GM21619 (cell line): Measurements from ENCODE around the gene SIRPB1.
"Not testable (repeated sequence)": the region's sequence is repeated elsewhere in the genome, so short reads cannot be mapped to it uniquely, and the experiment has no call there.

Source experiments
- ATAC-seq: cut with Tn5 transposase; IDR thresholded peaks from one replicate; pipeline ENCODE4 v1.9.1; 2021; ENCODE audit not compliant: unreplicated experiment

The SIRPB1 gene

GRCh38 chr20:1600736-1601135, 19.1 kb downstream of the SIRPB1 start:
- ATAC-seq = no peak

- no peak for ATAC-seq
These were observed 24.5 kb downstream of the SIRPB1 start for GRCh38 chr20:1595333-1595732.

DNA sequence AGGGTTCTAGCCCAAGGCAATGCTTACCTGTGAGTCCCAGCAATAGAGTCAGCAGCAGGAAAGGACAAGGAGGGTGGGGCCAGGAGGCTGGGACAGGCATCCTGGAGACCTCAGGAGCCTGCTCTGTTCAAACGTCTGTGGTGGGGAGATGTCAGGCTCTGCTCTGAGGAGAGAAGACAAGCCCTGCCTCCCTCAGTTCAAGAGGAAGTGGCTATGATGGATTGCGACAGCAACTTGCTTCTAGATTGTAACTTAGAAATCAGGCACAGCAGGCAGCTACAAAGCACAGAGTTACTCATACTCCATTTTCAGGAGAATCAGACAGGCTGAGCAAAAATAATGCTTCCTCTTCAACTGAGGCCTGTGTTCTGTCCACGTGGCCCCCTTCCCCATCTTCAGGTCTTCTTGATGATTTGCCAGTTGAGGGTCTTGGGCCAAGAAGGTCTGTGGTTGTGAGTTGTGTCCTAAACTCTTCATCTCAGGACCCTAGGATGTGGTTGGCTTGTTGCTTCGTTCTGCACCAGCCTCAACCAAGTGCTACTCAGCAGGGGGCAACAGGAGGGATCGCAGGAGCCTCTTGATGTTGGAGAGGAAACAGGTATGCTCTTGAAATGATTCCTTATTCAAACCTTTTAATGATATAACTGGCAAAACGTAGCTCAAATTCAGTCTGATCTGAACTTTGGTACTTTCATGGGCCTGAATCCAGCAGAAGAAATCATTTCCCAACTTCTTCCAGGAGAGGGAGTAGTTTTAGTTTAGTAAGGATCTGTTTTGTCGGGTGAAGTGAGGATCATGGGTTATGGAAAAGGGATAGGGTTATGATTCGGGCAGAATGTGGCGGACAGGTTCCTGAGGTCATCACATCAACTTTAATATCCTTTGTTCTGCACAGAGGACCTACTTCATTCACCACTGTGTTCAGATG, 31.0 kb downstream of the SIRPB1 start:
- ATAC-seq = no peak

DNA sequence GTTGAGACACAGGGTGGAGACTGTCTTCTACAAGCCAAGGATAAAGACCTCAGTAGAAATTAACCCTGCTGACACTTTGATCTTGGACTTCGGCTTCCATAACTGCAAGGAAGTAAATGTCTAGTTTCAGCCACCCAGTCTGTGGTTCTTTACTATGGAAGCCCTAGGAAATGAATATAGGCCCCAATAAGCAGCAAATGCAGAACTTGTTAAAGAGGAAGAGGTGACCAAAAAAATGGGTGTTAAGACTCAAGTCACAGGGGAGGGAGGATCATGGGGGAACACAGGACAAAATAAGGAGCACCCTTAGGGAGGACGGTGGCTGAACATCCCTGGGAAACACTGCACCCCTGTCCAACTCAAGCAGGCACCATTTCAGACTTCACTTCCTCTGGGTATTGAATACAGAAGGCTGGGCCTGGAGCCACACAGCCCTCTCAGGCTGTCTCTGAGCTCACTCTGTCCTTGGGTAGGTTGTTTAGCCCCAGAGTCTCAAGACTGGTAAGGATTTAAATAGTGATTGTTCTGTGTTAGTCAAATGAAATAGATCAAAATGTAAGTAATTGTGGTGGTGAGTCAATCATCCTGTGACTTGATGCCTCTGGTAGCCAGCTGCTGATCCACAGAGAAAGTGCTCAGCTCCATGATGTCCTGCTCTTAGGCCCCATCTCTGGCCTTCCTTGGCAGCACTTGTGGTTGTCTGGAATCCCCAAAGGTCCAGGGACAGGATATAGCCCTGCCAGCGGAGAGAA, 31.9 kb downstream of the SIRPB1 start:
- ATAC-seq = no peak

DNA sequence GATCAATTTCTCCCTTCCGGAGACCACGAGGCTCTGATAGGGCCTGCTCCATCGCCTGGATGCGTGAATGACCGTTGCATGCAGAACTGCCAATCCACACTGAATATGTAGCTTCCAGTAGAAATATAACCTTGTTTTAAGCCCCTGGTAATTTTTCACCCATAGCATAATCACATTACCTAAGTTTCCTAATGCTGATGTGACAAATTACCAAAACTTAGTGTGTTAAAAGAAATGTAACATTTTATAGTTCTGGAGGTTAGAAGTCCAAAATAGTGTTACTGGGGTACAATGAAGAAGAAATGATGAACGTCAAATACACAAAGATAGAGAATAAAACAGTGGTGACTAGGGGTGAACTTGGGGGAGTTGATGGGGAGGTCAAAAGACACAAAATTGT, 40.3 kb downstream of the SIRPB1 start:
- ATAC-seq = no peak

DNA sequence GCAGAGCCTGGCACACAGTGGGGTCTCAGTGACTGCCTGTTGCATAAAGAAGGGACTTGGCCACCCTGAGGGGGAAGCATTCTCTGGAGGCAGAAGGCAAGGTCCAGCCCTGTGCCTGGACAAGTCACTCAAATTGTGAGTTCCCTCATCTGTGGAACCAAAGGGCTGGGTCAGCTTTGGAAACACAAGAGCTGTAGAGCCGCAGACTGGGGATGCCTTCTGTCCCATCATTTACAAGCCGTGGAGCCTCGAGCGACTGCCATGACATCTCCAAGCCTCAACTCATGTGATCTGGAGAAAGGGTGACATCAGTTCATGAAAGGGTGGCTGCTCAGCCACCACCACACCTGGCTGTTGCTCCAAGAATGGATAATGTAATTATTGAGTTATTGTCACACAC, 41.9 kb downstream of the SIRPB1 start:
- ATAC-seq = no peak

DNA sequence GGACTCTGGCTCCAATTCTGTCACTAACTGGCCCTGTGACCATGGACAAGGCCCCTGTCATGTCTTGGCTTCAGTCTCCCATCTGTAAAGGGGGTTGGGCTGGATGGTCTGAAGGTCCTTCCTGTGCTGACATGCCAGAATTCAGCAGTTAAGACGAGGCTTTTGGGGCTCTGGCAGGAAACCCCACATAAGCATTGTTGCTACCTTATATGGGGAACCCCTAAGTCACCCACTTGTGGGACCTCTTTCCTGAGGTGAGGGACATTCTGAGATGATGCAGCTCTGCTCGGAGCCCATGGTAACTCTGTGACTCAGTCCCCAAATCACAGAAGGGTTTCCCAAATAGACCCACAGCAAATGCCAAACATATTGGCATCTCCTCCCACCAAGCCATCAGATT, 42.5 kb downstream of the SIRPB1 start:
- not testable (repeated sequence) for ATAC-seq

DNA sequence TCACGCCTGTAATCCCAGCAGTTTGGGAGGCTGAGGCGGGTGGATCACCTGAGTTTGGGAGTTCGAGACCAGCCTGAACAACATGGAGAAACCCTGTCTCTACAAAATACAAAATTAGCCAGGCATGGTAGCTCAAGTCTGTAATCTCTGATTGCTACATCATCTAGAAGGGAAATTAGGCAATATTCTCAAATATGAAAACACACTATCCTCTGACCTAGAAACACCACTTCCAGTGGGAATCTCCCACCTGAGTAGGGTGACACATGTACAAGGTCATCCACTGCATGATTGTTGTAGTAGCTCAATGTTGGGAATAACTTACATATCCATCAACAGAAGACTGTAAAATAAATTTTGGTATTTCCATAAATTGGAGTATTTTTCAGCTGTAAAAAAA, 43.2 kb downstream of the SIRPB1 start:
- no peak for ATAC-seq

DNA sequence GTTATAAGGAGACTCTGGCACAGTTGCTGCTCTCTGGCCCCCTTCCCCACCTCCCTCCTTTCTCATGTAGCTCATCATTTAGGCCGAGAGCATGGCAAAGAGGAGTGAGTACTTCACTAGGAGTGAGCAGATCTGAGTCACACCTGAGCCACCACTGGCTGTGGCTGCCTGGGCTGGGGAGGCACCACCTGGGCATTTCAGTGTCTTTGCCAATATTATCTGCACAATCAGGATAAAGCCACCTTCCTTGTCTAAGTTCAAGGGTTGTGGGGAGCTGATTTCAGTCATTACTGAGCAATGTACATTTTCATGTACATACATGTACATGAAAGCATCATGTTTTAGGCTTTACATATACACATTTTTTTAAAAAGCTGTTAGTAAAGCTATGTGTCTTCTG, 43.8 kb downstream of the SIRPB1 start:
- ATAC-seq = not testable (repeated sequence)

- not testable (repeated sequence) for ATAC-seq
These were observed 48.2 kb downstream of the SIRPB1 start for GRCh38 chr20:1571583-1571982.
